Stimulated activated CD8-positive, alpha-beta memory T cell treated with anti-CD3 and anti-CD28 coated beads, Interleukin-4, amount 100 ng/mL, for 4 hours (primary cell): ENCODE measurements around the gene GPRC5D.

Experiments
- DNase-seq, 2 donors: peaks; one replicate each; pipeline ENCODE4 v3.0.0-alpha.2; 2020; ENCODE audit warnings: low read depth in 2 of 2, low spot score in 1 of 2

The GPRC5D gene

DNA sequence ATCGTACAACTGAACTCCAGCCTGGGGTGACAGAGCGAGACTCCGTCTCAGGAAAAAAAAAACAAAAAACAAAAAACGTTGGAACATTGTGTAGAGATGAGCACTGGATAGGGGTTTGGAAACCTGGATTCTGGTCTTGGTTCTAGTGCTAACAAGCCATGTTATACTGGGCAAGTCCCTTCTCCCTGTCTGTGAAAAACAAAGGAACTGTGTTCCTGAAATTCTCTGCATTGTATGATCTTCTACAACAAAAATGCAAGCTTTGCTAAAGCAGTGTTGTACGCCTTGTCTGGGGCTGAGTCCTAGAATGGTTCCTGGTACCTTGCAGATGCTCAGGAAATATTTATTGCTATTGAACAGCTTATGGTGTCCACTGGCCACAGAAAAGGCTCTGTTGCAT lies 13.4 kb downstream of the GPRC5D start:
- DNase-seq: no peak

DNA sequence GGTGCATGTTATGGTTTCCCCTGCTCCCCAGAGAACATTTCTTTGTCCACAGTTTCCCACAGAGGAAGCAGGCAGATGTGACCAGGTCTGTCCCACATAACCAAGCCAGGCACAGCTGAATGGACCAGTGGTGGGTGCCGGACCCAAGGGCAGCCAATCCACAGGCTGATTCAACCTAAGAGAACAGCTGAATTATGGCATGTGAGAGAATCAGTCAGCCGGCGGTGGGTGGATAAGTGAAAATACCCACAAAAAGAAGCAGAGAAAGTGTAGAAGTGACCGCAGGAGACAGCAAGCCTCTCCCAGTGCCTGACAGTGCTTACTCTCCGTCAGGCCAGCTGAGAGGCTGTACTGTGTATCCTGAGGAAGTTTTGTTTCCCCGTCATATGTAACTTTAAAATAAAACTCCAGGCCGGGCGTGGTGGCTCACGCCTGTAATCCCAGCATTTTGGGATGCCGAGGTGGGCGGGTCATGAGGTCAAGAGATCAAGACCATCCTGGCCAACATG lies 14.9 kb downstream of the GPRC5D start:
- DNase-seq: no peak

GRCh38 chr12:12934556-12934955 lies 17.4 kb downstream of the GPRC5D start:
- no peak for DNase-seq

GRCh38 chr12:12933742-12934141 lies 18.2 kb downstream of the GPRC5D start:
- DNase-seq: no peak

GRCh38 chr12:12930633-12931219 lies 21.2 kb downstream of the GPRC5D start:
- DNase-seq: no peak

GRCh38 chr12:12929696-12930095 lies 22.3 kb downstream of the GPRC5D start:
- DNase-seq: no peak

DNA sequence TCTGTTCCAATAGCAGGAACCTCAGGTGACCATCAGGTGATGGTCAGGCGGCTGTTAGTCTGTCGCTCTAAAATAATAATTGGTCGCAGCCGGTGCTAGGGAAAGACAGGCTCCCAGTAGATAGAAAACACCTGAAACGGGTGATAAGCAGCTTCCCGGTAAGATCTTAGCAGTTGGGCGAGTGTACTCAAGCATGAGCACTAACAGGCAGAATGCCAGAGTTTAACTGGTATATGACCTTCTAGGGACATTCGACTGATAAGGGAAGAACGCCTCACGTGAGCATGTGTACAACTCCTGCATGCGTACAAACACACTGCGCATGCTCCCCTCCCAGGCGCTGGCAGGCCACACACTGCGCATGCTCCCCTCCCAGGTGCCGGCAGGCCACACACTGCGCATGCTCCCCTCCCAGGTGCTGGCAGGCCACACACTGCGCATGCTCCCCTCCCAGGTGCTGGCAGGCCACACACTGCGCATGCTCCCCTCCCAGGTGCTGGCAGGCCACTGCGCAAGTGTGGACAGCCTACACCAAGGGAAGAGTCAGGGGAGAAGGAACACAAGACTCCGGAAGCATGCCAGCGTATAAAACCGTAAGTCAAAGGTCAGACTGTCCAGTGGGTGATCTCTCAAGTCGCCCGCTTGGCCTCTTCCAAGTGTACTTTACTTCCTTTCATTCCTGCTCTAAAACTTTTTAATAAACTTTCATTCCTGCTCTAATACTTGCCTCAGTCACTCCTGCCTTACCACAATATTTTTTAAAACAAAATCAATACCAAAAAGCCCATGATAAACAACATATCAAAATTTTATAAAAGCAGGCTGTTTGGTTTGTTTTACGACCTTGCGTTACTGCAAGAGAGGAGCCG lies 24.5 kb downstream of the GPRC5D start:
- peak in 1 of 2 donors; percentile 2 for DNase-seq

- DNase-seq: no peak
Observed at GRCh38 chr12:12926571-12927071, 25.3 kb downstream of the GPRC5D start.

- DNase-seq: no peak
Observed at GRCh38 chr12:12925388-12925787, 26.6 kb downstream of the GPRC5D start.

DNA sequence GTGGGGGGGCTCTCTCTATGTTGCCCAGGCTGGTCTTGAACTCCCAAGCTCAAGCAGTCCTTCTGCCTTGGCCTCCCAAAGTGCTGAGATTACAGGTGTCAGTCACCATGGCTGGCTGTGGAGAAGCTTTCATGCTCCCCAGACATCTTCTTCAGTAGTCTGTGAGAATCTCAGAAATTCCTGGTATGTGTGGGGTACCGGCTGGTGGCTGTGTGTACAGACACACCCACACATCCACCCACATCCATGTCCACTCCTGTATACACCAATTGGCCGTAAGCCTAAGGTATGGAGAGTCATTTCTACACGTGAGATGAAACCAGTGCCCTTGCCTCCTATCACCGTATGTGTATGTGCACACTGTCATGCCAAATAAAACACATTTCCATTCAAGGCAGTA lies 27.8 kb downstream of the GPRC5D start:
- no peak for DNase-seq

GRCh38 chr12:12922978-12923377 lies 29.0 kb downstream of the GPRC5D start:
- DNase-seq: no peak

DNA sequence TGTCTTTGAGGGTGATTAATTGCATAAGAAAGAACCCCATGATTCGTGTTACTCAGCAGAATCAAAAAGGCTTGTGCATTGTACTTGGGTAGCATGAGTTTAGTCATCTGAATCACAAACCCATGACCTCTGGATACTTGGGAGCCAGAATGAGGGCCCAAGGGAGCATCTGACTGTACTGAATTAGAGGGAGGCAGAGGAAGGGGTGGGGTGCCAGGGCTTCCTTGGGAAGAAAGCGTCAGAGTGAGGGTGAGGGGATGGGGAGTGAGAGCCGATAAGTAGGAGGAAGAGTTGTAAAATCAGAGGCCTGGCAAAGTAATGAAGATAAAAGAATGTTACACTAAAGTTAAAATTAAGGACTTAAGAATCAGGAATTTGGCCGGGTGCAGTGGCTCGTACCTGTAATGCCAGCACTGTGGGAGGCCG lies 29.8 kb downstream of the GPRC5D start:
- no peak for DNase-seq

DNA sequence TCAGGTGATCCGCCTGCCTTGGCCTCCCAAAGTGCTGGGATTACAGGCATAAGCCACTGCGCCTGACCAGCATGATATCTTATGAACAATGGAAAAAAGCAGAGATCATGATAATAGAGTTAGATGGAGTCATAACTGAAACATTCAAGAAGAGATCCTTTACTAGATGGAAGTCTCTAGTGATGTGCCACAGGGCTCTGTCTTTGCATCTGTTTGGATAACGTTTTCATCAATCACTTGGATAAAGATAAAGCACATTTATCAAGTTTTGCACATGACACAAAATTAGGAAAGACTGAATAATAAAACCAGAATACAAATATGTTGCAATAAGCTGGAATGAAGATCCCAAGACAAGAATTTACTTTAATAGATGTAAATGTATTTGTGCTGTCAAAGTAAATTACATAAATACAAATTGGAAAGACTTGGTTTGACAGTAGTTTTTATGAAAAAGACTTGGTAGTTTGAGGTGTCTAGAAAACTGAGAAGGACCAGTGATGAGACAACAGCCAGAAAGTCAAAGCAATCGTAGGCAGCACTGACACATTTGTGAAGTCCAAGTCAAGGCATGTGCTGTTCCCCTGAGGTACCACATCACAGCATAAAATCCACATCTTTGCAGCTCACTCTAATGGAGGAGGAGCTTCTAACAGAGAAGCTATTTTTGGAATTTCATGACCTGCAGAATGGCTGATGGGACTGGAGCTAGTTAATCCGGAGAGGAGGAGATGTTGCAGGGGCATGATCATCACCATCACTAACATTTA lies 32.1 kb downstream of the GPRC5D start:
- no peak for DNase-seq

DNA sequence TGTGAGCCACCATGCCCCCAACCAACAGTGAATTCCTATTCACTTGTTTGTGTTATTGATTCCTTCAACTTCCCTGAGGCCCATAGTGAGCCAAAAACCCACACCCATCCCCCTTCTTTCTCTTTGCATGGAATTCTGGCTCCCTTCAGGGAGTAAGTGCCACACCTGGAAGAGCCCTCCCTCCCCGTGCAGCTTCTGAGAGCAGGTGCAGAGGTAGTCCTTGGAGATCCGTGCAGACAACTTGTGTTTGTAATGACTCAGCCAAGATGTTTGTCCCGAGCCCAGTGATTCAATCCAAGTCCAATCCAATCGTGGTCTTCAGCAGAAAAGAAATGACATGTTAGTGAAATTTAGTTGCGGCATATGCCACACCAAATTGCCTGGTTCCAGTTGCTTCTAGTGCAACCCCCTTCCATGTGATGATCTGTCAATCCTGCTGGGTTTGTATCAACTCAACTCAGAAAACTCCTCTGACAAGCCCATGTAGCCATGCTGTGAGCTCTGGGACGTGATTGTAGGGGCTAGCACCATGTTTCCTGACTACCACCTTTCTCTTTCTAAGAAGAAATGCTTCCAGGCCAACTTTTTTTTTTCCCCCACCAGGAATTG lies 33.1 kb downstream of the GPRC5D start:
- DNase-seq: no peak

- DNase-seq: no peak
Observed at GRCh38 chr12:12917517-12917916, 34.5 kb downstream of the GPRC5D start.

- DNase-seq: peak; percentile 57 to 81
Observed at GRCh38 chr12:12916135-12916944, 35.6 kb downstream of the GPRC5D start.

DNA sequence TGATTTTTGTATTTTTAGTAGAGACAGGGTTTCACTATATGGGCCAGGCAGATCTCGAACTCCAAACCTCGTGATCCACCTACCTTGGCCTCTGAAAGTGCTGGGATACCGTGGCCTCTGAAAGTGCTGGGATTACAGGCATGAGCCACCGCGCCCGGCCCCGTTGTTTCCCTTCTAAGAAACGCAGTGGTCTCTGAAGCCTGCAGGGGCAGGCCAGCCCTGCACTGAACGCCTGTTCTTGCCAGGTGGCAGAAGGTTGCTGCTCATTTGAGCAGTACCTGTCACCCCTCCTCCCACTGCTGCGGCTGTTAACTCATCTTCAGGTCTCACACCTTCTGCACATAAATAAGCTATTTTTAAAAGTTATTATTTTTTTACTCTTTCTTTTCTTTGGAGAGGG lies 36.3 kb downstream of the GPRC5D start:
- no peak for DNase-seq

GRCh38 chr12:12912711-12913110 lies 39.3 kb downstream of the GPRC5D start:
- DNase-seq: no peak

DNA sequence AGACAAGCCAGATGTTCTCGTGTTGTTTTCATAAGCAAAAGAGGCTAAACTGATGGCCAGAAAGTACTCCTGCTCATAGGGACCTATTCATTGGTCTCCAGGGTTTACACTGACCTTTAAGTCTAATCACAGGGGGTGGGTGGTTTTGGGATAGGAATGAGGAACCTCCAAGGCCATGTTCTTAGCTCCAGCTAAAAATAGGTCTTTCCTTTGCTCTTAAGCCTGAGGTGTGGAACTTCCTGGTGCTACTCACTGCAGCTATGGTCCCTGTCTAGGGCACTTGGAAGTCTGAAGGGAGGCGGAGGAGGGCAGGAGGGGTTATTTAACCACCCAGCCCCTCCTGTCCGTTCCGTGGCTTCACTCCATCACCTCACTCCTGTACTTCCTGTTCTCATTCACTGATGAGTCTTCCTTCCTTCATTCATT lies 42.0 kb downstream of the GPRC5D start:
- no peak for DNase-seq
